WTC11 (cell line): ENCODE measurements around the gene MUC6. TPM values are rescaled to one million over a fixed set of nuclear protein-coding genes. Genes with fewer than 3 reads are reported as not detected.
A peak's percentile ranks its signal among the peaks of the same experiment; 100 is the strongest.

ENCODE experiments used
- ATAC-seq: fragments of 200-7000 bp; cut with Tn5 transposase; 2 replicates; pipeline ENCODE4 v1.10.0; 2021; ENCODE audit warnings: mild to moderate bottlenecking, moderate library complexity
- CTCF ChIA-PET: fragments of 300-600 bp; sonication (Branson Sonifier 250); formaldehyde crosslinking; loops from one replicate; lab custom pipeline; 2021; ENCODE audit warnings: antibody characterized with exemption; lab: Charles Lee
- POLR2A ChIA-PET: fragments of 350-600 bp; sonication (Branson Sonifier 250); formaldehyde crosslinking; loops from one replicate; lab custom pipeline; 2021; ENCODE audit warnings: antibody characterized with exemption; lab: Charles Lee
- DNase-seq: peaks from one replicate; pipeline ENCODE4 v3.0.0; 2021; ENCODE audit warnings: low spot score
- H3K27ac Mint-ChIP-seq: 2 replicates; pipeline ENCODE4 v1.8.0; 2021; ENCODE audit warnings: mixed read lengths
- H3K27me3 Mint-ChIP-seq: 2 replicates; pipeline ENCODE4 v1.8.0; 2021; ENCODE audit warnings: low read depth, mild to moderate bottlenecking, moderate library complexity, mixed read lengths
- H3K36me3 Mint-ChIP-seq: 2 replicates; pipeline ENCODE4 v1.8.0; 2021; ENCODE audit warnings: mixed read lengths
- H3K4me1 Mint-ChIP-seq: 2 replicates; pipeline ENCODE4 v1.8.0; 2022; ENCODE audit warnings: mixed read lengths
- H3K4me3 Mint-ChIP-seq: 2 replicates; pipeline ENCODE4 v1.8.0; 2021; ENCODE audit warnings: mild to moderate bottlenecking, moderate library complexity, mixed read lengths
- H3K9me3 Mint-ChIP-seq: 2 replicates; pipeline ENCODE4 v1.8.0; 2021; ENCODE audit warnings: mixed read lengths
- ESRRA ChIP-seq: sonication (generic); formaldehyde crosslinking; IDR thresholded peaks from 2 replicates; pipeline ENCODE4 v1.8.1; 2022; ENCODE audit warnings: mild to moderate bottlenecking, missing genetic modification reagents, borderline replicate concordance
- FOXK1 ChIP-seq: sonication (generic); formaldehyde crosslinking; IDR thresholded peaks from 2 replicates; pipeline ENCODE4 v1.8.0; 2022; ENCODE audit warnings: mild to moderate bottlenecking, moderate library complexity, missing genetic modification reagents
- IRF2 ChIP-seq: sonication (generic); formaldehyde crosslinking; IDR thresholded peaks from 2 replicates; pipeline ENCODE4 v1.8.0; 2022; ENCODE audit warnings: low read depth, missing genetic modification reagents, borderline replicate concordance
- MXD4 ChIP-seq: fragments of 250-450 bp; sonication (Bioruptor Pico); IDR thresholded peaks from 2 replicates; pipeline ENCODE4 v1.8.0; 2021; ENCODE audit warnings: mild to moderate bottlenecking, moderate library complexity, borderline replicate concordance
- MYBL2 ChIP-seq: sonication (generic); formaldehyde crosslinking; IDR thresholded peaks from 2 replicates; pipeline ENCODE4 v1.8.1; 2023; ENCODE audit warnings: mild to moderate bottlenecking, moderate library complexity, missing genetic modification reagents
- PRRX2 ChIP-seq: fragments of 250-450 bp; sonication (Bioruptor Pico); IDR thresholded peaks from 2 replicates; pipeline ENCODE4 v1.8.0; 2021; ENCODE audit warnings: mild to moderate bottlenecking
- RELA ChIP-seq: sonication (generic); formaldehyde crosslinking; IDR thresholded peaks from 2 replicates; pipeline ENCODE4 v1.8.1; 2022; ENCODE audit warnings: missing genetic modification reagents, mild to moderate bottlenecking, borderline replicate concordance
- RORB ChIP-seq: fragments of 250-450 bp; sonication (Bioruptor Pico); IDR thresholded peaks from 2 replicates; pipeline ENCODE4 v1.9.0; 2021; ENCODE audit warnings: mild to moderate bottlenecking
- SP1 ChIP-seq: sonication (generic); formaldehyde crosslinking; conservative IDR thresholded peaks from 2 replicates; pipeline ENCODE4 v1.8.1; 2022; ENCODE audit warnings: missing genetic modification reagents
- TP53 ChIP-seq: sonication (generic); formaldehyde crosslinking; IDR thresholded peaks from 2 replicates; pipeline ENCODE4 v1.8.1; 2023; ENCODE audit warnings: mild to moderate bottlenecking, missing genetic modification reagents
- ZNF138 ChIP-seq: sonication (generic); formaldehyde crosslinking; conservative IDR thresholded peaks from 2 replicates; pipeline ENCODE4 v1.8.1; 2022; ENCODE audit warnings: mild to moderate bottlenecking, moderate library complexity, missing genetic modification reagents
- ZNF219 ChIP-seq: sonication (generic); formaldehyde crosslinking; IDR thresholded peaks from 2 replicates; pipeline ENCODE4 v1.8.0; 2023; ENCODE audit warnings: missing genetic modification reagents, mild to moderate bottlenecking, borderline replicate concordance
- ZNF423 ChIP-seq: fragments of 250-450 bp; sonication (Bioruptor Pico); IDR thresholded peaks from 2 replicates; pipeline ENCODE4 v2.1.2; 2022; ENCODE audit warnings: mild to moderate bottlenecking, moderate library complexity
- total RNA-seq: library from RNA; stranded (reverse); gene quantifications from 3 replicates; pipeline ENCODE4 v1.2.3, GENCODE V29; 2021
- TF ChIP-seq, protein P1 (sequence below): sonication (generic); formaldehyde crosslinking; IDR thresholded peaks from 2 replicates; pipeline ENCODE4 v1.8.1; 2022; ENCODE audit warnings: missing genetic modification reagents, borderline replicate concordance
- TF ChIP-seq, protein P2 (sequence below): sonication (generic); formaldehyde crosslinking; IDR thresholded peaks from 2 replicates; pipeline ENCODE4 v1.8.0; 2023; ENCODE audit warnings: missing genetic modification reagents, mild to moderate bottlenecking, borderline replicate concordance
- TF ChIP-seq, protein P3 (sequence below): sonication (generic); formaldehyde crosslinking; IDR thresholded peaks from 2 replicates; pipeline ENCODE4 v1.8.1; 2023; ENCODE audit warnings: mild to moderate bottlenecking, missing genetic modification reagents, borderline replicate concordance
- TF ChIP-seq, protein P4 (sequence below): fragments of 250-450 bp; sonication (Bioruptor Pico); IDR thresholded peaks from 2 replicates; pipeline ENCODE4 v1.9.0; 2021; ENCODE audit warnings: moderate library complexity, mild to moderate bottlenecking, inconsistent platforms, borderline replicate concordance
- TF ChIP-seq, protein P5 (sequence below): fragments of 250-450 bp; sonication (Bioruptor Pico); IDR thresholded peaks from 2 replicates; pipeline ENCODE4 v1.9.0; 2021; ENCODE audit warnings: mild to moderate bottlenecking
- TF ChIP-seq, protein P6 (sequence below): fragments of 250-450 bp; sonication (Bioruptor Pico); IDR thresholded peaks from 2 replicates; pipeline ENCODE4 v1.9.0; 2021; ENCODE audit warnings: mild to moderate bottlenecking

The MUC6 gene
- total RNA-seq, 1 experiment from 2014 or later, result 0.13 TPM

DNA sequence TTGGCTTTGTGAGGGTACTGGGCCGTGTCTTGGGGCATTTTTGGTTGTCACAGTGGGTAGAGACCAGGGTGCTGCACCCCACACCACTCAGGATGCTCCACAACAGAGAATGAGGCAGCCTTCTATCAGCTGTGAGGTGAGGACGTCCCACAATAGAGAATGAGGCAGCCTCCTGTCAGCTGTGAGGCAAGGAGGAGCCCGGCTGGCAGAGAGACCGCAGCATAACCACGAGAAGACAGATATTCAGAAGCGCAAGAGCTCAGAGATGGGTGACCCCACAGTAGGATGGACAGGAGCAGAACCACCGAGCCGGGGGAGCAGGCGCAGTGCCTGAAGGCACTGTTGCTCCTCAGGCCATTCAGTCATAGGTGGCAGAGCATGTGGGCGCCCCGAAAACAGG, 63.3 kb downstream of the MUC6 start:
- Mint-ChIP-seq H3K36me3 (peaks cover 27% of the 10 kb centered on the region), H3K4me3 (no peak overlapping the region), H3K27me3 (no peaks in the 10 kb centered on the region), H3K27ac (peak overlapping the region; percentile 71; the same call in 1 of the 2 replicates), H3K9me3 (no peaks in the 10 kb centered on the region), H3K4me1 (peaks cover 9% of the 10 kb centered on the region)
- ChIA-PET CTCF (interaction anchor here (4.2 kb wide), 1 partner anchor 28 kb away, joined by 29 read pairs; no protein-coding TSS in a partner anchor), POLR2A (no interaction called here)
- TF ChIP-seq, protein P1, sequence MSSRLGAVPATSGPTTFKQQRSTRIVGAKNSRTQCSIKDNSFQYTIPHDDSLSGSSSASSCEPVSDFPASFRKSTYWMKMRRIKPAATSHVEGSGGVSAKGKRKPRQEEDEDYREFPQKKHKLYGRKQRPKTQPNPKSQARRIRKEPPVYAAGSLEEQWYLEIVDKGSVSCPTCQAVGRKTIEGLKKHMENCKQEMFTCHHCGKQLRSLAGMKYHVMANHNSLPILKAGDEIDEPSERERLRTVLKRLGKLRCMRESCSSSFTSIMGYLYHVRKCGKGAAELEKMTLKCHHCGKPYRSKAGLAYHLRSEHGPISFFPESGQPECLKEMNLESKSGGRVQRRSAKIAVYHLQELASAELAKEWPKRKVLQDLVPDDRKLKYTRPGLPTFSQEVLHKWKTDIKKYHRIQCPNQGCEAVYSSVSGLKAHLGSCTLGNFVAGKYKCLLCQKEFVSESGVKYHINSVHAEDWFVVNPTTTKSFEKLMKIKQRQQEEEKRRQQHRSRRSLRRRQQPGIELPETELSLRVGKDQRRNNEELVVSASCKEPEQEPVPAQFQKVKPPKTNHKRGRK (CRISPR knock-in tag), result no peak
- TF ChIP-seq FOXK1 (CRISPR knock-in tag) (no peak), ZNF219 (no peak)
- ATAC-seq, result no peak
- DNase-seq, result no peak

DNA sequence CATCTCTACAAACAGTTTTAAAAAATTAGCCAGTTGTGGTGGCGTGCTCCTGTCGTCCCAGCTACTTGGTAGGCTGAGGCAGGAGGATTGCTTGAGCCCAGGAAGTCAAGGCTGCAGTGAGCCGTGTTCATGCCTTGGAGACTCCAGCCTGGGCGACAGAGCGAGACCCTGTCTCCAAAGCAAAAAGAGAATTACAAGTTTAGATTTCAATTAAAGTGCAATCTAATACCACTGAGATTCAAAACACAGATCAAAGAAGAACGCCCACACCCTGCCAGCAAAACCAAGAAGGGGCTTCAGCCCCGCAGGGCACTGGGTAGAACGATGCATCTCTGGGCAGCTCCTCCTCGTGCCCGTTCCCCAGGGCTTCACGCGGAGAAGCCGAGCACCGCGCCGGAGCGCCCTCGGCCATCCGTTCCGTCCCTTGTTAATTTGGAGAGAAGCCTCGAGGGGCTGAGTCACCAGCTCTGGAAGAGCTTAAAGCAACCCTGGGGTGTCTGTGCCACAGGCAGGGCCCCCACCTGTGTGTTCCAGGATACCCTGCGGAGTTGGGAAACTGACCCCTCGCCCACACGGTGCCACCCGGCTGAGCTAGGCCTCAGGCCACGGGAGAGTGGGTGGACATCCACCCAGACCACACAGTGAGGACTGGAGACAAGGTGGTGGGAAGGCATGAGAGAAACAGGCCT, 63.9 kb downstream of the MUC6 start:
- H3K9me3 Mint-ChIP-seq, result no peaks in the 10 kb centered on the region
- H3K4me3 Mint-ChIP-seq, result no peak overlapping the region
- DNase-seq (no peak), ATAC-seq (no peak)
- no peak for TF ChIP-seq ESRRA (CRISPR knock-in tag)
- TF ChIP-seq RELA (CRISPR knock-in tag), result no peak
- TF ChIP-seq SP1 (CRISPR knock-in tag), result no peak
- TF ChIP-seq, protein P2, sequence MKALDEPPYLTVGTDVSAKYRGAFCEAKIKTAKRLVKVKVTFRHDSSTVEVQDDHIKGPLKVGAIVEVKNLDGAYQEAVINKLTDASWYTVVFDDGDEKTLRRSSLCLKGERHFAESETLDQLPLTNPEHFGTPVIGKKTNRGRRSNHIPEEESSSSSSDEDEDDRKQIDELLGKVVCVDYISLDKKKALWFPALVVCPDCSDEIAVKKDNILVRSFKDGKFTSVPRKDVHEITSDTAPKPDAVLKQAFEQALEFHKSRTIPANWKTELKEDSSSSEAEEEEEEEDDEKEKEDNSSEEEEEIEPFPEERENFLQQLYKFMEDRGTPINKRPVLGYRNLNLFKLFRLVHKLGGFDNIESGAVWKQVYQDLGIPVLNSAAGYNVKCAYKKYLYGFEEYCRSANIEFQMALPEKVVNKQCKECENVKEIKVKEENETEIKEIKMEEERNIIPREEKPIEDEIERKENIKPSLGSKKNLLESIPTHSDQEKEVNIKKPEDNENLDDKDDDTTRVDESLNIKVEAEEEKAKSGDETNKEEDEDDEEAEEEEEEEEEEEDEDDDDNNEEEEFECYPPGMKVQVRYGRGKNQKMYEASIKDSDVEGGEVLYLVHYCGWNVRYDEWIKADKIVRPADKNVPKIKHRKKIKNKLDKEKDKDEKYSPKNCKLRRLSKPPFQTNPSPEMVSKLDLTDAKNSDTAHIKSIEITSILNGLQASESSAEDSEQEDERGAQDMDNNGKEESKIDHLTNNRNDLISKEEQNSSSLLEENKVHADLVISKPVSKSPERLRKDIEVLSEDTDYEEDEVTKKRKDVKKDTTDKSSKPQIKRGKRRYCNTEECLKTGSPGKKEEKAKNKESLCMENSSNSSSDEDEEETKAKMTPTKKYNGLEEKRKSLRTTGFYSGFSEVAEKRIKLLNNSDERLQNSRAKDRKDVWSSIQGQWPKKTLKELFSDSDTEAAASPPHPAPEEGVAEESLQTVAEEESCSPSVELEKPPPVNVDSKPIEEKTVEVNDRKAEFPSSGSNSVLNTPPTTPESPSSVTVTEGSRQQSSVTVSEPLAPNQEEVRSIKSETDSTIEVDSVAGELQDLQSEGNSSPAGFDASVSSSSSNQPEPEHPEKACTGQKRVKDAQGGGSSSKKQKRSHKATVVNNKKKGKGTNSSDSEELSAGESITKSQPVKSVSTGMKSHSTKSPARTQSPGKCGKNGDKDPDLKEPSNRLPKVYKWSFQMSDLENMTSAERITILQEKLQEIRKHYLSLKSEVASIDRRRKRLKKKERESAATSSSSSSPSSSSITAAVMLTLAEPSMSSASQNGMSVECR (CRISPR knock-in tag), result no peak
- TF ChIP-seq MXD4 (CRISPR knock-in tag), result no peak
- TF ChIP-seq IRF2 (CRISPR knock-in tag), result no peak
- no peak for TF ChIP-seq MYBL2 (CRISPR knock-in tag)
- TF ChIP-seq ZNF138, result no peak
- TF ChIP-seq, protein P3, sequence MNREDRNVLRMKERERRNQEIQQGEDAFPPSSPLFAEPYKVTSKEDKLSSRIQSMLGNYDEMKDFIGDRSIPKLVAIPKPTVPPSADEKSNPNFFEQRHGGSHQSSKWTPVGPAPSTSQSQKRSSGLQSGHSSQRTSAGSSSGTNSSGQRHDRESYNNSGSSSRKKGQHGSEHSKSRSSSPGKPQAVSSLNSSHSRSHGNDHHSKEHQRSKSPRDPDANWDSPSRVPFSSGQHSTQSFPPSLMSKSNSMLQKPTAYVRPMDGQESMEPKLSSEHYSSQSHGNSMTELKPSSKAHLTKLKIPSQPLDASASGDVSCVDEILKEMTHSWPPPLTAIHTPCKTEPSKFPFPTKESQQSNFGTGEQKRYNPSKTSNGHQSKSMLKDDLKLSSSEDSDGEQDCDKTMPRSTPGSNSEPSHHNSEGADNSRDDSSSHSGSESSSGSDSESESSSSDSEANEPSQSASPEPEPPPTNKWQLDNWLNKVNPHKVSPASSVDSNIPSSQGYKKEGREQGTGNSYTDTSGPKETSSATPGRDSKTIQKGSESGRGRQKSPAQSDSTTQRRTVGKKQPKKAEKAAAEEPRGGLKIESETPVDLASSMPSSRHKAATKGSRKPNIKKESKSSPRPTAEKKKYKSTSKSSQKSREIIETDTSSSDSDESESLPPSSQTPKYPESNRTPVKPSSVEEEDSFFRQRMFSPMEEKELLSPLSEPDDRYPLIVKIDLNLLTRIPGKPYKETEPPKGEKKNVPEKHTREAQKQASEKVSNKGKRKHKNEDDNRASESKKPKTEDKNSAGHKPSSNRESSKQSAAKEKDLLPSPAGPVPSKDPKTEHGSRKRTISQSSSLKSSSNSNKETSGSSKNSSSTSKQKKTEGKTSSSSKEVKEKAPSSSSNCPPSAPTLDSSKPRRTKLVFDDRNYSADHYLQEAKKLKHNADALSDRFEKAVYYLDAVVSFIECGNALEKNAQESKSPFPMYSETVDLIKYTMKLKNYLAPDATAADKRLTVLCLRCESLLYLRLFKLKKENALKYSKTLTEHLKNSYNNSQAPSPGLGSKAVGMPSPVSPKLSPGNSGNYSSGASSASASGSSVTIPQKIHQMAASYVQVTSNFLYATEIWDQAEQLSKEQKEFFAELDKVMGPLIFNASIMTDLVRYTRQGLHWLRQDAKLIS (CRISPR knock-in tag), result no peak
- TF ChIP-seq ZNF423 (CRISPR knock-in tag), result no peak
- TF ChIP-seq RORB (CRISPR knock-in tag), result no peak
- TF ChIP-seq, protein P4, sequence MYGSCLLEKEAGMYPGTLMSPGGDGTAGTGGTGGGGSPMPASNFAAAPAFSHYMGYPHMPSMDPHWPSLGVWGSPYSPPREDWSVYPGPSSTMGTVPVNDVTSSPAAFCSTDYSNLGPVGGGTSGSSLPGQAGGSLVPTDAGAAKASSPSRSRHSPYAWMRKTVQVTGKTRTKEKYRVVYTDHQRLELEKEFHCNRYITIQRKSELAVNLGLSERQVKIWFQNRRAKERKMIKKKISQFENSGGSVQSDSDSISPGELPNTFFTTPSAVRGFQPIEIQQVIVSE (CRISPR knock-in tag), result no peak
- TF ChIP-seq TP53, result no peak
- TF ChIP-seq, protein P5, sequence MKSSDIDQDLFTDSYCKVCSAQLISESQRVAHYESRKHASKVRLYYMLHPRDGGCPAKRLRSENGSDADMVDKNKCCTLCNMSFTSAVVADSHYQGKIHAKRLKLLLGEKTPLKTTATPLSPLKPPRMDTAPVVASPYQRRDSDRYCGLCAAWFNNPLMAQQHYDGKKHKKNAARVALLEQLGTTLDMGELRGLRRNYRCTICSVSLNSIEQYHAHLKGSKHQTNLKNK (CRISPR knock-in tag), result no peak
- TF ChIP-seq, protein P6, sequence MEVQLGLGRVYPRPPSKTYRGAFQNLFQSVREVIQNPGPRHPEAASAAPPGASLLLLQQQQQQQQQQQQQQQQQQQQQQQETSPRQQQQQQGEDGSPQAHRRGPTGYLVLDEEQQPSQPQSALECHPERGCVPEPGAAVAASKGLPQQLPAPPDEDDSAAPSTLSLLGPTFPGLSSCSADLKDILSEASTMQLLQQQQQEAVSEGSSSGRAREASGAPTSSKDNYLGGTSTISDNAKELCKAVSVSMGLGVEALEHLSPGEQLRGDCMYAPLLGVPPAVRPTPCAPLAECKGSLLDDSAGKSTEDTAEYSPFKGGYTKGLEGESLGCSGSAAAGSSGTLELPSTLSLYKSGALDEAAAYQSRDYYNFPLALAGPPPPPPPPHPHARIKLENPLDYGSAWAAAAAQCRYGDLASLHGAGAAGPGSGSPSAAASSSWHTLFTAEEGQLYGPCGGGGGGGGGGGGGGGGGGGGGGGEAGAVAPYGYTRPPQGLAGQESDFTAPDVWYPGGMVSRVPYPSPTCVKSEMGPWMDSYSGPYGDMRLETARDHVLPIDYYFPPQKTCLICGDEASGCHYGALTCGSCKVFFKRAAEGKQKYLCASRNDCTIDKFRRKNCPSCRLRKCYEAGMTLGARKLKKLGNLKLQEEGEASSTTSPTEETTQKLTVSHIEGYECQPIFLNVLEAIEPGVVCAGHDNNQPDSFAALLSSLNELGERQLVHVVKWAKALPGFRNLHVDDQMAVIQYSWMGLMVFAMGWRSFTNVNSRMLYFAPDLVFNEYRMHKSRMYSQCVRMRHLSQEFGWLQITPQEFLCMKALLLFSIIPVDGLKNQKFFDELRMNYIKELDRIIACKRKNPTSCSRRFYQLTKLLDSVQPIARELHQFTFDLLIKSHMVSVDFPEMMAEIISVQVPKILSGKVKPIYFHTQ (CRISPR knock-in tag), result no peak
- no peak for TF ChIP-seq PRRX2 (CRISPR knock-in tag)
- ChIA-PET POLR2A (no interaction called here), CTCF (interaction anchor here (0.6 to 1.2 kb wide), 2 partner anchors 45 to 48 kb away, joined by 3 read pairs; no protein-coding TSS in a partner anchor)
- peaks cover 9% of the 10 kb centered on the region for H3K4me1 Mint-ChIP-seq
- no peaks in the 10 kb centered on the region for H3K27me3 Mint-ChIP-seq
- peaks cover 27% of the 10 kb centered on the region for H3K36me3 Mint-ChIP-seq
- no peak overlapping the region for H3K27ac Mint-ChIP-seq
